C4-2B (cell line): ENCODE measurements around the gene ADAM19.

Source experiments
- CTCF ChIP-seq: fragments of 450-650 bp; conservative IDR thresholded peaks from 2 replicates; pipeline ENCODE4 v1.5.1; 2017; ENCODE audit warnings: mild to moderate bottlenecking
- ZFX ChIP-seq: fragments of 450-650 bp; IDR thresholded peaks from 2 replicates; pipeline ENCODE4 v1.6.1; 2017

DNA sequence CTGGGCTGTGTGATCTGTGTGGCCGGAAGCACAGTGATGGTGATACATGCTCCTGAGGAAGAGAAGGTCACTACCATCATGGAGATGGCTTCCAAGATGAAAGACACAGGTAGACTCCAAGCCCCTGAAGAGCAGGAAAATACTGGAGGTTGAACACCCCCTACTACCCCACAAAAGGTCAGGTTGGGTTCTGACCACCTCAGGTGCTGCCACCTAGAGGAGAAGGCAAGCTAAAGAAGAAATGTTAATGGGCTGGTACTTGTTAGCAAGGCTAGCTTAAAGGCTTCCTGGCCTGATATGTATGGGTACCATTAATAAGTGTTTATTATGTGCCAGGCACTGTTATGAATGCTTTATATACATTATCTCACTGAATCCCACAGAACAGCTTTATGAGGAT, 103.9 kb downstream of the ADAM19 start:
- TF ChIP-seq CTCF = peak; percentile 71
- no peak for TF ChIP-seq ZFX
